T47D (cell line): ENCODE results near the gene MMP21.

Source experiments
- DNase-seq, 2 experiments: peaks; one replicate each; pipeline versions ENCODE4 v3.0.0 to v3.0.0-alpha.2; 2011 to 2012; ENCODE audit warnings: low read depth in 1 of 2, low spot score in 1 of 2
- JUND ChIP-seq: IDR thresholded peaks from 2 replicates; pipeline ENCODE4 v1.6.1; 2012; ENCODE audit warnings: low read depth
- in situ Hi-C: cut with HindIII; loops from 2 replicates; pipeline ENCODE4 v1.10.0; 2016; ENCODE audit warnings: low sequenced_read_pairs, low pct_unique_long_range_greater_than_20kb

MMP21 gene

GRCh38 chr10:125769175-125769574 lies 6.4 kb downstream of the MMP21 start:
- in situ Hi-C loops = no loop called here
- TF ChIP-seq JUND = no peak
- no peak for DNase-seq

- DNase-seq = peak in 1 of 2 experiments; percentile 13
- in situ Hi-C loops = no loop called here
Observed at GRCh38 chr10:125768219-125768855, 7.3 kb downstream of the MMP21 start.

GRCh38 chr10:125766511-125766910 lies 9.1 kb downstream of the MMP21 start:
- DNase-seq = no peak
- no peak for TF ChIP-seq JUND
- in situ Hi-C loops = no loop called here

More at GRCh38 chr10:125768219-125768855, 7.3 kb downstream of the MMP21 start:
- TF ChIP-seq JUND = no peak

- no peak for TF ChIP-seq JUND
- in situ Hi-C loops = no loop called here
- DNase-seq = no peak
Observed at GRCh38 chr10:125765835-125766234, 9.8 kb downstream of the MMP21 start.

- no peak for TF ChIP-seq JUND
- no peak for DNase-seq
- in situ Hi-C loops = no loop called here
Observed at GRCh38 chr10:125762692-125763648, 12.7 kb downstream of the MMP21 start.

- TF ChIP-seq JUND = no peak
- no peak for DNase-seq
- in situ Hi-C loops = no loop called here
Observed at GRCh38 chr10:125761961-125762360, 13.7 kb downstream of the MMP21 start.

GRCh38 chr10:125757742-125758141 lies 17.9 kb downstream of the MMP21 start:
- no peak for TF ChIP-seq JUND
- no peak for DNase-seq
- in situ Hi-C loops = no loop called here

- no peak for TF ChIP-seq JUND
- in situ Hi-C loops = no loop called here
- no peak for DNase-seq
Observed at GRCh38 chr10:125756853-125757487, 18.7 kb downstream of the MMP21 start.

- in situ Hi-C loops = no loop called here
- TF ChIP-seq JUND = no peak
- DNase-seq = no peak
Observed at GRCh38 chr10:125756196-125756595, 19.4 kb downstream of the MMP21 start.

- DNase-seq = no peak
- TF ChIP-seq JUND = no peak
- in situ Hi-C loops = no loop called here
Observed at GRCh38 chr10:125747417-125747816, 28.2 kb downstream of the MMP21 start.

- in situ Hi-C loops = no loop called here
- DNase-seq = no peak
- TF ChIP-seq JUND = no peak
Observed at GRCh38 chr10:125744909-125745308, 30.7 kb downstream of the MMP21 start.

- TF ChIP-seq JUND = no peak
- peak in 1 of 2 experiments; percentile 2 for DNase-seq
- in situ Hi-C loops = no loop called here
Observed at GRCh38 chr10:125742465-125742864, 33.2 kb downstream of the MMP21 start.
